Upper lobe of right lung (tissue), 1 donor: ENCODE results near the gene ADGRG6. TPM values are rescaled to one million over a fixed set of nuclear protein-coding genes. Genes with fewer than 3 reads are reported as not detected.

Experiments
- ATAC-seq: fragments of 200-7000 bp; cut with Tn5 transposase; one replicate; pipeline ENCODE4 v1.9.1; 2020; ENCODE audit warnings: mild to moderate bottlenecking, moderate library complexity
- DNase-seq: peaks from one replicate; pipeline ENCODE4 v3.0.0-alpha.2; 2020
- H3K27ac ChIP-seq: fragments of 200-600 bp; one replicate; pipeline ENCODE4 v1.8.0; 2022
- H3K27me3 ChIP-seq: fragments of 200-600 bp; one replicate; pipeline ENCODE4 v1.8.0; 2022; ENCODE audit warnings: mild to moderate bottlenecking
- H3K36me3 ChIP-seq: fragments of 200-600 bp; one replicate; pipeline ENCODE4 v1.8.0; 2022
- H3K4me1 ChIP-seq: fragments of 200-600 bp; one replicate; pipeline ENCODE4 v1.8.0; 2022
- H3K4me3 ChIP-seq: fragments of 200-600 bp; one replicate; pipeline ENCODE4 v1.8.0; 2022; ENCODE audit warnings: mild to moderate bottlenecking
- H3K9me3 ChIP-seq: fragments of 200-600 bp; one replicate; pipeline ENCODE4 v1.8.0; 2022
- intact Hi-C: fragments of 100-400 bp; cut with DNase I; formaldehyde crosslinking; loops from one replicate; pipeline ENCODE4 v1.11.0; 2022
- total RNA-seq: library from RNA; stranded (reverse); fragmentation: NEBNext Ultra II Directional; extraction: Animal tissue kit (Norgen Biotek cat#: 25700); gene quantifications from one replicate; pipeline ENCODE4 v1.2.1, GENCODE V29; 2021
- TF ChIP-seq, protein P1 (sequence below): fragments of 200-600 bp; IDR thresholded peaks from one replicate; pipeline ENCODE4 v1.8.0; 2022; ENCODE audit warnings: antibody characterized with exemption
- donor health status: DM: no; HTN: yes; CAD: no; lungs with severe emphysema.

The ADGRG6 gene
- total RNA-seq, 1 donor from 2014 or later, result 47.6 TPM

DNA sequence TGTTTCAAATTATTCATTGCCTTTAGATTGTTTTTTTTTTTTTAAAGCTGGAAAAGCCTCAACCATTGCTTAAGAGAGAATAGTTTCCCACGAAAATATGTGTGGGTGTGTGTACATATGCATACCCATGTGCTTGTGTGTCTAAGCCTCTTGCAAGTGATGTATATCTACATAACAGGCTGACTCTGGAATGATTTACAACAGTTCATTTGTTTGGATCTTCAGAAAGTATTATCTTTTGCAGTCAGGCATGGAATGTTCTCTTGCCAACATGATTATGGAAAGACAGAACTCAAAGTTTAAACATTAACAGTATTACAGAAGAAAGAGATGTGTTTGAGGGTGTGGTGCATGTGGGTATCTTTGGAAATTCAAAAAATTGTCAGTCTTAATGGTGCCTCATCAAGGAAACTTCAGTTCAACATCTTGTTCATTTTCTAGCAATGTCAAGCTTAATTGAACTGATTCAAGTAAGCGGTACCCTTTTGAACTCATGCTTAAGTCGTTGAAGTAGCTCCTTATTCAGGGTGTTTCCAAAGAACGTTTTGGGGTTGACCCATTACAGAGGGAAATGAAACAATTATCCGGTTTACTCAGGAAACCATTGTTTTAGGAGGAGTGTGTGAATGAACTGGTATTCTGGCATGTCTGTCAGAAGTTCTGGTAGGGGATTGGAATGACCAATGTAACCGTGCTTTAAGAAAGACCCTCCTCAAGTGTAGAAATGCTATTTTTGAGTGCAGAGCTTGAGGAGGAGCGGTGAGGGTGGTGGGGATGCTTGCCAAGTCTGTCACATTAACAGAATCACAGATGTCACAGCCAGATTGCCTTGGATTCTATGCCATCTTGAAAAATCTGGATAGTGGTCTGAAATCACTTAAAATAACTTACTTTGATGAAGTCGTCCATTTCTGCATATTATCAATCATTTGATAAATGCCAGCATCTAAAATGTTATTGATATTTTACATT is 60.3 kb downstream of the ADGRG6 start:
- Histone ChIP-seq H3K4me1 (no peaks in the 10 kb centered on the region), H3K9me3 (no peaks in the 10 kb centered on the region), H3K36me3 (no peaks in the 10 kb centered on the region), H3K27ac (no peak overlapping the region), H3K27me3 (no peaks in the 10 kb centered on the region), H3K4me3 (no peak overlapping the region)
- ATAC-seq, result no peak
- TF ChIP-seq, protein P1, sequence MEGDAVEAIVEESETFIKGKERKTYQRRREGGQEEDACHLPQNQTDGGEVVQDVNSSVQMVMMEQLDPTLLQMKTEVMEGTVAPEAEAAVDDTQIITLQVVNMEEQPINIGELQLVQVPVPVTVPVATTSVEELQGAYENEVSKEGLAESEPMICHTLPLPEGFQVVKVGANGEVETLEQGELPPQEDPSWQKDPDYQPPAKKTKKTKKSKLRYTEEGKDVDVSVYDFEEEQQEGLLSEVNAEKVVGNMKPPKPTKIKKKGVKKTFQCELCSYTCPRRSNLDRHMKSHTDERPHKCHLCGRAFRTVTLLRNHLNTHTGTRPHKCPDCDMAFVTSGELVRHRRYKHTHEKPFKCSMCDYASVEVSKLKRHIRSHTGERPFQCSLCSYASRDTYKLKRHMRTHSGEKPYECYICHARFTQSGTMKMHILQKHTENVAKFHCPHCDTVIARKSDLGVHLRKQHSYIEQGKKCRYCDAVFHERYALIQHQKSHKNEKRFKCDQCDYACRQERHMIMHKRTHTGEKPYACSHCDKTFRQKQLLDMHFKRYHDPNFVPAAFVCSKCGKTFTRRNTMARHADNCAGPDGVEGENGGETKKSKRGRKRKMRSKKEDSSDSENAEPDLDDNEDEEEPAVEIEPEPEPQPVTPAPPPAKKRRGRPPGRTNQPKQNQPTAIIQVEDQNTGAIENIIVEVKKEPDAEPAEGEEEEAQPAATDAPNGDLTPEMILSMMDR, result no peak
- intact Hi-C loops, result no loop called here
- DNase-seq, result no peak

DNA sequence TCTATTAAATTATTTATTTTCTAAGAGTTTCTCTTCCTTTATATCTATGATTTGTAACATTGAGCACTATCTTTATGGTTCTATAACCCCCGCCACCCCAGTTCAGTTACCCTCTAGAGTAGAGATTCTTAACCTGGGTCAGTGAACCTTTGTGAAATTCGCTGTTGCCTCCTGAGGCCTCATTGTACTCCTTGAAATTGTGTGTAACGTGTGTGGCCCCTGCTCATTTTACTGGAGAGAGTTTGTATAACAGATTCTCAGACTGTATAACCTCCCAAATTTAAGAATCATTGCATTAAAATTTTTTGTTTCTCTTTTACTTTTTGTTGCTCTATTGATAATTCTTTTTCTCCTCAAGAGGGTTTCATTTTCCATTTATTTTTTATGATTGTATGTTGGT is 65.3 kb downstream of the ADGRG6 start:
- no peaks in the 10 kb centered on the region for H3K4me1 ChIP-seq
- H3K4me3 ChIP-seq, result no peak overlapping the region
- no peaks in the 10 kb centered on the region for H3K27me3 ChIP-seq
- H3K36me3 ChIP-seq, result no peaks in the 10 kb centered on the region
- intact Hi-C loops, result no loop called here
- DNase-seq (no peak), ATAC-seq (no peak)
- no peak overlapping the region for H3K27ac ChIP-seq
- TF ChIP-seq, protein P1, result no peak
- no peaks in the 10 kb centered on the region for H3K9me3 ChIP-seq

DNA sequence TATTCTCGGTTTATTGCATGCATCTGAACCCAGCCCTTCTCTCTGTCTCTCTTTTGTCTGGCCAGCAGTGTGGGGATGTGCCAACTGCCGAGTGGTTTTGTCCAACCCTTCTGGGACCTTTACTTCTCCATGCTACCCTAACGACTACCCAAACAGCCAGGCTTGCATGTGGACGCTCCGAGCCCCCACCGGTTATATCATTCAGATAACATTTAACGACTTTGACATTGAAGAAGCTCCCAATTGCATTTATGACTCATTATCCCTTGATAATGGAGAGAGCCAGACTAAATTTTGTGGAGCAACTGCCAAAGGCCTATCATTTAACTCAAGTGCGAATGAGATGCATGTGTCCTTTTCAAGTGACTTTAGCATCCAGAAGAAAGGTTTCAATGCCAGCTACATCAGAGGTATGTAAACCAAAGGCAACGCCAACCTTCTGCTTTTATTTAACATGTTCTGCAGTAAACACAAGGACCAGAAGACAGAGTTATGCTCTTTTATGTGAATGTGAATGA is 65.8 kb downstream of the ADGRG6 start:
- ATAC-seq, result no peak
- no peaks in the 10 kb centered on the region for H3K4me1 ChIP-seq
- DNase-seq, result no peak

DNA sequence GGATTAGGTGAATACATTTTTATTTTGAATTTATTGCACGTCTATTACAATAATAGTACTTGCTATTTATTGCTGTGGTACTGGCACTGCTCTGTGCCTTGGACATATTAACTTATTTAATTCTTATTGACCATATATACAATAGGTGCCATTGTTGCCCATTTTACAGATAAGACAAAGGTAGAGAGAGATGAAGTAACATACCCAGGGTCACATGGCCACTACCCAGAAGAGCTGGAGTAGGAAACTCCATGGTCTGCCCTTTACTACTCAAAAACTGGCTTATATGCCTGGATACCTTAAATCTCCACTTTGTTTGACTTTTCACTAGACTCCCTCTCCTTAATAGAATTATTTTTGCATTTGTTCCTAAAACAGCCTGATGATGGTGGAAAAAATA is 67.5 kb downstream of the ADGRG6 start:
- Histone ChIP-seq H3K36me3 (no peaks in the 10 kb centered on the region), H3K9me3 (no peaks in the 10 kb centered on the region), H3K4me3 (no peak overlapping the region), H3K27me3 (no peaks in the 10 kb centered on the region), H3K27ac (no peak overlapping the region), H3K4me1 (no peaks in the 10 kb centered on the region)
- DNase-seq, result no peak
- intact Hi-C loops, result no loop called here
- TF ChIP-seq, protein P1, result no peak
- no peak for ATAC-seq

More for the DNA sequence above, 65.8 kb downstream of the ADGRG6 start:
- intact Hi-C loops, result no loop called here
- TF ChIP-seq, protein P1, result no peak
- H3K27me3 ChIP-seq, result no peaks in the 10 kb centered on the region
- H3K36me3 ChIP-seq, result no peaks in the 10 kb centered on the region
- H3K4me3 ChIP-seq, result no peak overlapping the region
- no peaks in the 10 kb centered on the region for H3K9me3 ChIP-seq
- no peak overlapping the region for H3K27ac ChIP-seq

DNA sequence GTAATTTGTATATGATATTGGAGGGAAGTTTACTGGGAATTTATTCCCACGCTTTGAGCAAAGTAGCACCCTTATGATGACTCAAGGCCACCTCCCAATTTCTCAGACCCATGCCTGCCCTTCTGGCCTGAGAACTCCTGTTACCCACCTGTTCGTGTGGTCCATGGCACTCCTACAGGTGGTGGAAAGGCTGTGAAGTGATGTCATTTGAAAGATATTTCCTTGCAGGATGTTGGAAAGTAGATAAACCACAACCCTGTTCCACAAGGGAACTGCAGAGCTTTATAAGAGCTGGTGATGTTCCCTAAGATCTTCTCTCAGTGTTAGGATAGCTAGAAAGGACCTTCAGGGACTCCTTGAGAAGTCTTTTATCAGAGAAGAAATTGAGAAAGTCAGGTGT is 70.5 kb downstream of the ADGRG6 start:
- H3K9me3 ChIP-seq, result no peaks in the 10 kb centered on the region
- no peak for DNase-seq
- intact Hi-C loops, result no loop called here
- no peak overlapping the region for H3K4me3 ChIP-seq
- peaks cover 17% of the 10 kb centered on the region for H3K4me1 ChIP-seq
- ATAC-seq, result no peak
- TF ChIP-seq, protein P1, result no peak
- no peaks in the 10 kb centered on the region for H3K36me3 ChIP-seq
- no peak overlapping the region for H3K27ac ChIP-seq
- no peaks in the 10 kb centered on the region for H3K27me3 ChIP-seq
